ENCODE data around the gene PAPSS2. TPM values are rescaled to one million over a fixed set of nuclear protein-coding genes. Genes with fewer than 3 reads are reported as not detected.

Gene PAPSS2
- total RNA-seq, result 2.5 TPM

DNA sequence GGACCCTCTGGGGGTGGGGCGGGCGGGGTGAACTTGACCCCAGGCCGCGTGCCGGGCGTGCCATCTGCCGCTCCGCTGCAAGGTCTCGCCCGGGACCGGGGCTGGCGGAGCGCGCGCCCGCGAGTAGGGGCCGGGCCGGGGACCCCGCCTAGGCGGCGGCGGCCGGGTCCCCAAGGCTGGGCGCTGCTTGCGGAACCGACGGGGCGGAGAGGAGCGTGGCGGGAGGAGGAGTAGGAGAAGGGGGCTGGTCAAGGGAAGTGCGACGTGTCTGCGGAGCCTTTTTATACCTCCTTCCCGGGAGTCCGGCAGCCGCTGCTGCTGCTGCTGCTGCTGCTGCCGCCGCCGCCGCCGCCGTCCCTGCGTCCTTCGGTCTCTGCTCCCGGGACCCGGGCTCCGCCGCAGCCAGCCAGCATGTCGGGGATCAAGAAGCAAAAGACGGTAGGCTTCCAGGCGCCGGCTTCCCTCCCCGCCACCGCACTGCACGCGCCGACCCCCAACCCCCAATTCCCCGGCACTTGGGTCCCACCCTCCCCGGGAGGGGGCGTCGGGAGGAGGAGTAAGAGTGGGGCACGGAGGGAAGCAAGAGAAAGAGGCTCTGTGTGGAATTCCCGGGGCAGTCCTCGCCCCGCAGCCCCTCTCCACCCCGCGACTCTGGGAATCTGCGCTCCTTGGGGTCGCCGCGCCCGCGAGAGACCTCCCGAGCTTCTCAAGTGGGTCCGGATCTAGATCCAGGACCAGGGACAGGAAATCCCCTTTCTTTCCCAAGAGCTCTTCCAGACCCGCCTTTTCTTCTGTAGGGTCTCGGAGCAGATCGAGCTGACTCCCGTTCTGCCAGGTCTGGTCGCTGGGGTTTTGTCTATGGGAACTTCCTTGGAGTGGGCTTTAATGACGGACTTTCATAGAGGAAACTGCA lies at the start of gene PAPSS2:
Gene PAPSS2 (plus strand): TSS at position 308 of the 913 bp plus-strand sequence. CDS start 104 bp downstream, at position 412.

Other genes starting within 250 kb of the PAPSS2 start
- gene MINPP1, start 155.0 kb upstream of the PAPSS2 start, total RNA-seq, result 22.2 TPM
- gene ATAD1, start 158.3 kb downstream of the PAPSS2 start, total RNA-seq, result 58.2 TPM
- 0.63 TPM for gene KLLN, start 203.7 kb downstream of the PAPSS2 start, total RNA-seq
- 293 TPM for gene PTEN, start 203.7 kb downstream of the PAPSS2 start, total RNA-seq

Measured in parietal lobe (tissue), 1 donor.